ENCODE measurements around the gene SPP1.

DNA sequence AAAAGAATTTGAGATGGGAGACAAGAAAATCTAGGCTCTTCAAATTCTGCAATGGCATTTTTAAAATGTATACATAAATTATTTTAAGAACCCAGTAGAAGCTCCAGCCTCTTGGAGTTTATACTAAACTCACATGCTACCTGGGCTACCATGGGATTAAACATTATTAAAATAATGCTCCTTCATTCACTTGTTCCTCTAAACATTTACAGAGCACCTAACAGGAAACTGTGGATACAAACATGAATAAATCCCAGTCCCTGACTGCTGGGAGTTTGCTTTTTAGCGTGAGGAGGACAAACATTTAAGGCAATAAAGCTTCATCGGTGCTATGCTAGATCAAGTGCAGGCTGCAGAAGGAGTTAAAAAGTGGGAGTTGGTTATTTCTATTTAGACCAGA is 5.4 kb upstream of the SPP1 start:
- no peak for TF ChIP-seq CTCF (IDR thresholded peaks at IDR 0.05; ENCODE audit: low read depth, low read length, poor library complexity, severe bottlenecking)
- no peak for TF ChIP-seq EZH2phosphoT487 (IDR thresholded peaks at IDR 0.05; ENCODE audit: borderline replicate concordance, low read length)
